Middle frontal gyrus (tissue), 1 donor: ENCODE data around the gene WDFY4.

Experiments
- DNase-seq: peaks from one replicate; pipeline ENCODE4 v3.0.0-alpha.2; 2015; ENCODE audit warnings: low spot score; ENCODE audit errors: extremely low spot score

The WDFY4 gene

GRCh38 chr10:48940958-48941357, 256.3 kb downstream of the WDFY4 start:
- no peak for DNase-seq

GRCh38 chr10:48941427-48942075, 256.9 kb downstream of the WDFY4 start:
- DNase-seq = no peak

GRCh38 chr10:48943096-48943495, 258.4 kb downstream of the WDFY4 start:
- DNase-seq = no peak

GRCh38 chr10:48944171-48944570, 259.5 kb downstream of the WDFY4 start:
- DNase-seq = no peak

GRCh38 chr10:48945441-48946130, 260.9 kb downstream of the WDFY4 start:
- DNase-seq = no peak

GRCh38 chr10:48946332-48946731, 261.7 kb downstream of the WDFY4 start:
- DNase-seq = no peak

GRCh38 chr10:48946891-48947500, 262.3 kb downstream of the WDFY4 start:
- no peak for DNase-seq

- no peak for DNase-seq
These were observed 263.2 kb downstream of the WDFY4 start for GRCh38 chr10:48947690-48948469.

GRCh38 chr10:48948470-48949037, 263.9 kb downstream of the WDFY4 start:
- DNase-seq = no peak

- DNase-seq = no peak
These were observed 267.0 kb downstream of the WDFY4 start for GRCh38 chr10:48951707-48952106.

GRCh38 chr10:48957361-48958151, 272.9 kb downstream of the WDFY4 start:
- no peak for DNase-seq

- no peak for DNase-seq
These were observed 274.0 kb downstream of the WDFY4 start for GRCh38 chr10:48958598-48959190.

- no peak for DNase-seq
These were observed 279.4 kb downstream of the WDFY4 start for GRCh38 chr10:48964038-48964437.

- no peak for DNase-seq
These were observed 280.8 kb downstream of the WDFY4 start for GRCh38 chr10:48965460-48965859.

- no peak for DNase-seq
These were observed 283.4 kb downstream of the WDFY4 start for GRCh38 chr10:48968036-48968435.

GRCh38 chr10:48970046-48970445, 285.4 kb downstream of the WDFY4 start:
- no peak for DNase-seq

GRCh38 chr10:48970654-48971053, 286.0 kb downstream of the WDFY4 start:
- DNase-seq = no peak

GRCh38 chr10:48973065-48973464, 288.4 kb downstream of the WDFY4 start:
- DNase-seq = no peak

GRCh38 chr10:48974510-48975156, 290.0 kb downstream of the WDFY4 start:
- DNase-seq = no peak

GRCh38 chr10:48976196-48976595, 291.5 kb downstream of the WDFY4 start:
- no peak for DNase-seq
